Gastroesophageal sphincter (tissue), 3 donors: ENCODE measurements around the gene ZNF451.
"Not testable (repeated sequence)": the region's sequence is repeated elsewhere in the genome, so short reads cannot be mapped to it uniquely, and the experiment has no call there.

Source experiments
- CTCF ChIP-seq, 4 experiments: fragments of 200-600 bp in 2 of 4; fragments of 450-650 bp in 2 of 4; sonication (generic) in 1 of 4; IDR thresholded peaks; one replicate each; pipeline ENCODE4 v1.5.1; 2017 to 2019; ENCODE audit warnings: antibody characterized with exemption in 4 of 4, mild to moderate bottlenecking in 2 of 4, moderate library complexity in 2 of 4
- EP300 ChIP-seq: sonication (generic); formaldehyde crosslinking; IDR thresholded peaks from one replicate; pipeline ENCODE4 v1.6.1; 2017; ENCODE audit warnings: antibody characterized with exemption, mild to moderate bottlenecking
- POLR2A ChIP-seq, 2 donors: fragments of 450-650 bp; IDR thresholded peaks; one replicate each; pipeline ENCODE4 v1.6.1; 2017; ENCODE audit warnings: antibody characterized with exemption in 2 of 2, mild to moderate bottlenecking in 2 of 2, moderate library complexity in 1 of 2
- POLR2AphosphoS5 ChIP-seq: sonication (generic); formaldehyde crosslinking; IDR thresholded peaks from one replicate; pipeline ENCODE4 v1.6.1; 2017; ENCODE audit warnings: antibody characterized with exemption

GRCh38 chr6:57091375-57091774 is 1.4 kb downstream of the ZNF451 start:
- not testable (repeated sequence) for TF ChIP-seq POLR2A (IDR thresholded peaks at IDR 0.05); POLR2AphosphoS5; CTCF (IDR thresholded peaks at IDR 0.05); EP300
